Measurements from ENCODE around the gene PEX5L.
"Not testable (repeated sequence)": the region's sequence is repeated elsewhere in the genome, so short reads cannot be mapped to it uniquely, and the experiment has no call there.

Gene PEX5L

GRCh38 chr3:180036671-180037455 lies at the start of gene PEX5L:
PEX5L (minus strand) TSS chr3:180036937; CDS start chr3:180036599, 338 bp downstream.
- DNase-seq, result peak in 11 of 14 donors; percentile 38 to 86 (median 57)

- no peak for DNase-seq
Measured at GRCh38 chr3:180085122-180085710, 48.5 kb upstream of the PEX5L start.

GRCh38 chr3:180082699-180083098 lies 46.0 kb upstream of the PEX5L start:
- no peak for DNase-seq

- DNase-seq, result no peak
Measured at GRCh38 chr3:180078592-180078991, 41.9 kb upstream of the PEX5L start.

- DNase-seq, result no peak
Measured at GRCh38 chr3:180073561-180073960, 36.8 kb upstream of the PEX5L start.

GRCh38 chr3:180072786-180073185 lies 36.0 kb upstream of the PEX5L start:
- no peak for DNase-seq

GRCh38 chr3:180070925-180071324 lies 34.2 kb upstream of the PEX5L start:
- no peak for DNase-seq

- no peak for DNase-seq
Measured at GRCh38 chr3:180068023-180068422, 31.3 kb upstream of the PEX5L start.

- no peak for DNase-seq
Measured at GRCh38 chr3:180066598-180066997, 29.9 kb upstream of the PEX5L start.

GRCh38 chr3:180063783-180064182 lies 27.0 kb upstream of the PEX5L start:
- DNase-seq, result no peak

GRCh38 chr3:180062771-180063170 lies 26.0 kb upstream of the PEX5L start:
- DNase-seq, result no peak

- DNase-seq, result no peak
Measured at GRCh38 chr3:180059356-180059755, 22.6 kb upstream of the PEX5L start.

GRCh38 chr3:180058238-180058637 lies 21.5 kb upstream of the PEX5L start:
- no peak for DNase-seq

GRCh38 chr3:180055656-180056055 lies 18.9 kb upstream of the PEX5L start:
- not testable (repeated sequence) for DNase-seq

- no peak for DNase-seq
Measured at GRCh38 chr3:180049391-180049790, 12.7 kb upstream of the PEX5L start.

- DNase-seq, result no peak
Measured at GRCh38 chr3:180048840-180049239, 12.1 kb upstream of the PEX5L start.

- no peak for DNase-seq
Measured at GRCh38 chr3:180048103-180048502, 11.4 kb upstream of the PEX5L start.

- no peak for DNase-seq
Measured at GRCh38 chr3:180040966-180041365, 4.2 kb upstream of the PEX5L start.

- peak in 1 of 14 donors; percentile 34 for DNase-seq
Measured at GRCh38 chr3:180036092-180036670, 556 bp downstream of the PEX5L start.

- DNase-seq, result no peak
Measured at GRCh38 chr3:180026997-180027396, 9.7 kb downstream of the PEX5L start.

- peak in 7 of 14 donors; percentile 11 to 41 (median 27) for DNase-seq
Measured at GRCh38 chr3:180018543-180018942, 18.2 kb downstream of the PEX5L start.

- no peak for DNase-seq
Measured at GRCh38 chr3:180017846-180018245, 18.9 kb downstream of the PEX5L start.

GRCh38 chr3:180011927-180012326 lies 24.8 kb downstream of the PEX5L start:
- no peak for DNase-seq

- DNase-seq, result not testable (repeated sequence)
Measured at GRCh38 chr3:180008318-180008717, 28.4 kb downstream of the PEX5L start.
